Skeletal muscle tissue (tissue), 4 donors: Measurements from ENCODE around the gene TMEM30A. TPM values are rescaled to one million over a fixed set of nuclear protein-coding genes. Genes with fewer than 3 reads are reported as not detected.

Experiments
- H3K27ac ChIP-seq: one replicate; pipeline ENCODE4 v1.7.0; 2013; ENCODE audit warnings: mild to moderate bottlenecking, low read depth, low read length, inconsistent platforms
- H3K27me3 ChIP-seq, 3 donors: one replicate each; pipeline ENCODE4 v1.7.0; 2013; ENCODE audit warnings: low read length in 3 of 3; ENCODE audit not compliant: control insufficient read depth in 3 of 3, insufficient read depth in 3 of 3
- H3K36me3 ChIP-seq, 3 donors: one replicate each; pipeline ENCODE4 v1.7.0; 2013; ENCODE audit warnings: low read length in 3 of 3; ENCODE audit not compliant: control insufficient read depth in 3 of 3, insufficient read depth in 3 of 3
- H3K4me1 ChIP-seq, 3 donors: one replicate each; pipeline ENCODE4 v1.7.0; 2013; ENCODE audit warnings: low read length in 3 of 3, mild to moderate bottlenecking in 3 of 3; ENCODE audit not compliant: control insufficient read depth in 3 of 3, insufficient read depth in 3 of 3
- H3K4me3 ChIP-seq, 3 donors: one replicate each; pipeline ENCODE4 v1.7.0; 2013; ENCODE audit warnings: low read length in 3 of 3
- H3K9ac ChIP-seq, 3 donors: one replicate each; pipeline ENCODE4 v1.7.0; 2013; ENCODE audit warnings: low read length in 3 of 3, mild to moderate bottlenecking in 3 of 3, moderate library complexity in 2 of 3, low read depth in 1 of 3
- H3K9me3 ChIP-seq, 3 donors: one replicate each; pipeline ENCODE4 v1.7.0; 2013; ENCODE audit warnings: low read length in 3 of 3; ENCODE audit not compliant: control insufficient read depth in 3 of 3
- total RNA-seq: library from RNA; depleted of rRNA; stranded (reverse); fragments of >200 nt; gene quantifications from one replicate; pipeline ENCODE4 v1.2.3, GENCODE V29; 2014
- donor health status: Osteomylitis.

TMEM30A gene
- total RNA-seq, 1 donor from 2014 or later: 63.7 TPM

- Histone ChIP-seq H3K4me3 (peak overlapping the region; percentile 94 to 96 (median 96)), H3K27me3 (no peaks in the 10 kb centered on the region), H3K9me3 (no peaks in the 10 kb centered on the region), H3K27ac (peak overlapping the region; percentile 88), H3K36me3 (peaks cover 0 to 5% (median 0%) of the 10 kb centered on the region in 3 donors), H3K4me1 (peaks cover 5 to 29% (median 15%) of the 10 kb centered on the region in 3 donors), H3K9ac (peak overlapping the region; percentile 94 to 98 (median 96))
Measured at GRCh38 chr6:75283907-75284631, 523 bp downstream of the TMEM30A start.

- Histone ChIP-seq H3K9ac (peak overlapping the region in 2 of 3 donors; percentile 40 to 48), H3K27ac (no peak overlapping the region), H3K36me3 (peaks cover 0 to 5% (median 0%) of the 10 kb centered on the region in 3 donors), H3K27me3 (no peaks in the 10 kb centered on the region), H3K4me3 (peak overlapping the region in 2 of 3 donors; percentile 22 to 96), H3K9me3 (no peaks in the 10 kb centered on the region), H3K4me1 (peaks cover 5 to 35% (median 24%) of the 10 kb centered on the region in 3 donors)
Measured at GRCh38 chr6:75282706-75283105, 1.9 kb downstream of the TMEM30A start.

- Histone ChIP-seq H3K4me3 (no peak overlapping the region), H3K9ac (peak overlapping the region in 1 of 3 donors; percentile 9), H3K9me3 (no peaks in the 10 kb centered on the region), H3K27ac (no peak overlapping the region), H3K27me3 (no peaks in the 10 kb centered on the region), H3K36me3 (peaks cover 0 to 5% (median 0%) of the 10 kb centered on the region in 3 donors), H3K4me1 (peaks cover 5 to 35% (median 28%) of the 10 kb centered on the region in 3 donors)
Measured at GRCh38 chr6:75281653-75282052, 2.9 kb downstream of the TMEM30A start.

- peaks cover 5 to 35% (median 26%) of the 10 kb centered on the region in 3 donors for H3K4me1 ChIP-seq
- H3K9me3 ChIP-seq: no peaks in the 10 kb centered on the region
- no peak overlapping the region for H3K27ac ChIP-seq
- H3K4me3 ChIP-seq: no peak overlapping the region
- no peak overlapping the region for H3K9ac ChIP-seq
- H3K27me3 ChIP-seq: no peaks in the 10 kb centered on the region
- H3K36me3 ChIP-seq: peaks cover 0 to 5% (median 0%) of the 10 kb centered on the region in 3 donors
Measured at GRCh38 chr6:75280131-75280855, 4.3 kb downstream of the TMEM30A start.

- H3K4me1 ChIP-seq: peaks cover 5 to 35% (median 30%) of the 10 kb centered on the region in 3 donors
- H3K36me3 ChIP-seq: peaks cover 0 to 4% (median 0%) of the 10 kb centered on the region in 3 donors
- no peaks in the 10 kb centered on the region for H3K27me3 ChIP-seq
- H3K9ac ChIP-seq: no peak overlapping the region
- no peaks in the 10 kb centered on the region for H3K9me3 ChIP-seq
- H3K27ac ChIP-seq: no peak overlapping the region
- peak overlapping the region in 1 of 3 donors; percentile 5 for H3K4me3 ChIP-seq
Measured at GRCh38 chr6:75279418-75279817, 5.2 kb downstream of the TMEM30A start.

GRCh38 chr6:75278474-75279077 lies 6.0 kb downstream of the TMEM30A start:
- Histone ChIP-seq H3K9me3 (no peaks in the 10 kb centered on the region), H3K4me3 (no peak overlapping the region), H3K27ac (no peak overlapping the region), H3K27me3 (no peaks in the 10 kb centered on the region), H3K9ac (no peak overlapping the region), H3K36me3 (no peaks in the 10 kb centered on the region), H3K4me1 (peaks cover 5 to 33% (median 26%) of the 10 kb centered on the region in 3 donors)

- no peaks in the 10 kb centered on the region for H3K27me3 ChIP-seq
- no peak overlapping the region for H3K27ac ChIP-seq
- H3K9me3 ChIP-seq: no peaks in the 10 kb centered on the region
- H3K4me3 ChIP-seq: no peak overlapping the region
- no peak overlapping the region for H3K9ac ChIP-seq
- peaks cover 0 to 30% (median 14%) of the 10 kb centered on the region in 3 donors for H3K4me1 ChIP-seq
- H3K36me3 ChIP-seq: peaks cover 0 to 5% (median 0%) of the 10 kb centered on the region in 3 donors
Measured at GRCh38 chr6:75275067-75275466, 9.5 kb downstream of the TMEM30A start.

- no peaks in the 10 kb centered on the region for H3K27me3 ChIP-seq
- H3K27ac ChIP-seq: no peak overlapping the region
- H3K36me3 ChIP-seq: peaks cover 0 to 5% (median 0%) of the 10 kb centered on the region in 3 donors
- H3K4me1 ChIP-seq: peaks cover 0 to 21% (median 6%) of the 10 kb centered on the region in 3 donors
- no peak overlapping the region for H3K4me3 ChIP-seq
- no peak overlapping the region for H3K9ac ChIP-seq
- no peaks in the 10 kb centered on the region for H3K9me3 ChIP-seq
Measured at GRCh38 chr6:75273009-75273408, 11.6 kb downstream of the TMEM30A start.

- no peak overlapping the region for H3K27ac ChIP-seq
- no peak overlapping the region for H3K4me3 ChIP-seq
- no peaks in the 10 kb centered on the region for H3K27me3 ChIP-seq
- H3K36me3 ChIP-seq: peaks cover 0 to 5% (median 0%) of the 10 kb centered on the region in 3 donors
- no peaks in the 10 kb centered on the region for H3K9me3 ChIP-seq
- H3K4me1 ChIP-seq: peaks cover 2 to 21% (median 12%) of the 10 kb centered on the region in 3 donors
- H3K9ac ChIP-seq: no peak overlapping the region
Measured at GRCh38 chr6:75272145-75272840, 12.3 kb downstream of the TMEM30A start.
